HG03196 (cell line): Measurements from ENCODE around the gene HSP90AB1.

Experiments used
- ATAC-seq: cut with Tn5 transposase; IDR thresholded peaks from one replicate; pipeline ENCODE4 v1.9.1; 2021; ENCODE audit not compliant: unreplicated experiment

HSP90AB1 gene

GRCh38 chr6:44235269-44235668 lies 11.6 kb upstream of the HSP90AB1 start:
- no peak for ATAC-seq

- no peak for ATAC-seq
These were observed 10.9 kb upstream of the HSP90AB1 start for GRCh38 chr6:44235891-44236516.

GRCh38 chr6:44237021-44237812 lies 9.7 kb upstream of the HSP90AB1 start:
- peak; percentile 69 for ATAC-seq

GRCh38 chr6:44237813-44238433 lies 9.0 kb upstream of the HSP90AB1 start:
- ATAC-seq, result peak; percentile 69

- no peak for ATAC-seq
These were observed 8.1 kb upstream of the HSP90AB1 start for GRCh38 chr6:44238687-44239350.

GRCh38 chr6:44243345-44243744 lies 3.6 kb upstream of the HSP90AB1 start:
- no peak for ATAC-seq

GRCh38 chr6:44245391-44245911 lies 1.4 kb upstream of the HSP90AB1 start:
- no peak for ATAC-seq

GRCh38 chr6:44245912-44246662 lies 814 bp upstream of the HSP90AB1 start:
- peak; percentile 46 for ATAC-seq

GRCh38 chr6:44247338-44248302 lies 719 bp downstream of the HSP90AB1 start:
- ATAC-seq, result peak; percentile 28

- no peak for ATAC-seq
These were observed 1.7 kb downstream of the HSP90AB1 start for GRCh38 chr6:44248579-44248978.

- ATAC-seq, result no peak
These were observed 2.3 kb downstream of the HSP90AB1 start for GRCh38 chr6:44249082-44249748.

GRCh38 chr6:44250067-44250717 lies 3.3 kb downstream of the HSP90AB1 start:
- no peak for ATAC-seq

- ATAC-seq, result no peak
These were observed 3.8 kb downstream of the HSP90AB1 start for GRCh38 chr6:44250718-44251123.

GRCh38 chr6:44251576-44252524 lies 4.9 kb downstream of the HSP90AB1 start:
- ATAC-seq, result no peak

- ATAC-seq, result no peak
These were observed 6.6 kb downstream of the HSP90AB1 start for GRCh38 chr6:44253307-44254101.
